Smooth muscle cell (in vitro differentiated cells): Measurements from ENCODE around the gene TGFBRAP1. TPM values are rescaled to one million over a fixed set of nuclear protein-coding genes. Genes with fewer than 3 reads are reported as not detected.
A peak's percentile ranks its signal among the peaks of the same experiment; 100 is the strongest.
"Not testable (repeated sequence)": the region's sequence is repeated elsewhere in the genome, so short reads cannot be mapped to it uniquely, and the experiment has no call there.

ENCODE experiments used
- DNase-seq: peaks from one replicate; lab custom pipeline; 2025; ENCODE audit not compliant: unreplicated experiment; lab: John Stamatoyannopoulos, UW
- H2AFZ ChIP-seq: fragments of 200-600 bp; sonication (generic); 2 replicates; pipeline ENCODE4 v1.6.0; 2016; ENCODE audit warnings: antibody characterized with exemption, low read depth, mild to moderate bottlenecking
- H3F3A ChIP-seq: fragments of 200-600 bp; sonication (generic); 2 replicates; pipeline ENCODE4 v1.6.0; 2017; ENCODE audit warnings: antibody characterized with exemption, low read depth
- H3K27ac ChIP-seq: fragments of 200-600 bp; sonication (generic); 2 replicates; pipeline ENCODE4 v1.5.1; 2016; ENCODE audit warnings: low read depth, mild to moderate bottlenecking
- H3K27me3 ChIP-seq: fragments of 200-600 bp; sonication (generic); 2 replicates; pipeline ENCODE4 v1.6.1; 2016; ENCODE audit warnings: low read depth, mild to moderate bottlenecking
- H3K36me3 ChIP-seq: fragments of 200-600 bp; sonication (generic); 2 replicates; pipeline ENCODE4 v1.5.1; 2016; ENCODE audit warnings: low read depth
- H3K4me1 ChIP-seq: fragments of 200-600 bp; sonication (generic); 2 replicates; pipeline ENCODE4 v1.5.1; 2016; ENCODE audit warnings: low read depth
- H3K4me2 ChIP-seq: fragments of 200-600 bp; sonication (generic); 2 replicates; pipeline ENCODE4 v1.6.0; 2016; ENCODE audit warnings: mild to moderate bottlenecking
- H3K4me3 ChIP-seq: fragments of 200-600 bp; sonication (generic); 2 replicates; pipeline ENCODE4 v1.5.1; 2016; ENCODE audit warnings: mild to moderate bottlenecking
- H3K79me2 ChIP-seq: fragments of 200-600 bp; sonication (generic); 2 replicates; pipeline ENCODE4 v1.6.0; 2016; ENCODE audit warnings: low read depth, mild to moderate bottlenecking
- H3K9ac ChIP-seq: fragments of 200-600 bp; sonication (generic); 2 replicates; pipeline ENCODE4 v1.6.0; 2016; ENCODE audit warnings: low read depth
- H3K9me3 ChIP-seq: fragments of 200-600 bp; sonication (generic); replicated peaks from 2 replicates; pipeline ENCODE4 v1.5.1; 2016; ENCODE audit warnings: low read depth
- H4K20me1 ChIP-seq: fragments of 200-600 bp; sonication (generic); 2 replicates; pipeline ENCODE4 v1.6.0; 2016; ENCODE audit warnings: low read depth
- WGBS: methylation state at CpG from one replicate; pipeline ENCODE4 v1.1.7; 2016; ENCODE audit warnings: low lambda C conversion rate; 5-methylcytosine and 5-hydroxymethylcytosine counted together
- polyA plus RNA-seq: library from polyadenylated mRNA; unstranded; fragments of >200 nt; fragmentation: Nextera tagmentation; extraction: Ambion mirVana; gene quantifications from 2 replicates; pipeline ENCODE4 v1.2.1, GENCODE V29; 2016
- total RNA-seq: library from RNA; depleted of rRNA; stranded (reverse); fragments of >200 nt; gene quantifications from 2 replicates; pipeline ENCODE4 v1.2.3, GENCODE V29; 2014
- TF ChIP-seq, protein P1 (sequence below): fragments of 200-600 bp; sonication (generic); IDR thresholded peaks from 2 replicates; pipeline ENCODE4 v1.5.1; 2017; ENCODE audit warnings: borderline replicate concordance, mild to moderate bottlenecking, antibody characterized with exemption; ENCODE audit not compliant: insufficient read depth, poor library complexity, severe bottlenecking

The TGFBRAP1 gene
- total and polyA plus RNA-seq, 2 experiments from 2014 or later: 8.9 to 10.5 TPM

- H3K79me2 ChIP-seq: peaks cover 39% of the 10 kb centered on the region
- peak overlapping the region; percentile 99 for H3K27ac ChIP-seq
- no peak overlapping the region for H2AFZ ChIP-seq
- no peaks in the 10 kb centered on the region for H4K20me1 ChIP-seq
- H3K4me3 ChIP-seq: peak overlapping the region; percentile 60
- H3K27me3 ChIP-seq: no peaks in the 10 kb centered on the region
- peak overlapping the region; percentile 50 for H3K9ac ChIP-seq
- no peak for DNase-seq
- no peaks in the 10 kb centered on the region for H3K9me3 ChIP-seq
- TF ChIP-seq, protein P1, sequence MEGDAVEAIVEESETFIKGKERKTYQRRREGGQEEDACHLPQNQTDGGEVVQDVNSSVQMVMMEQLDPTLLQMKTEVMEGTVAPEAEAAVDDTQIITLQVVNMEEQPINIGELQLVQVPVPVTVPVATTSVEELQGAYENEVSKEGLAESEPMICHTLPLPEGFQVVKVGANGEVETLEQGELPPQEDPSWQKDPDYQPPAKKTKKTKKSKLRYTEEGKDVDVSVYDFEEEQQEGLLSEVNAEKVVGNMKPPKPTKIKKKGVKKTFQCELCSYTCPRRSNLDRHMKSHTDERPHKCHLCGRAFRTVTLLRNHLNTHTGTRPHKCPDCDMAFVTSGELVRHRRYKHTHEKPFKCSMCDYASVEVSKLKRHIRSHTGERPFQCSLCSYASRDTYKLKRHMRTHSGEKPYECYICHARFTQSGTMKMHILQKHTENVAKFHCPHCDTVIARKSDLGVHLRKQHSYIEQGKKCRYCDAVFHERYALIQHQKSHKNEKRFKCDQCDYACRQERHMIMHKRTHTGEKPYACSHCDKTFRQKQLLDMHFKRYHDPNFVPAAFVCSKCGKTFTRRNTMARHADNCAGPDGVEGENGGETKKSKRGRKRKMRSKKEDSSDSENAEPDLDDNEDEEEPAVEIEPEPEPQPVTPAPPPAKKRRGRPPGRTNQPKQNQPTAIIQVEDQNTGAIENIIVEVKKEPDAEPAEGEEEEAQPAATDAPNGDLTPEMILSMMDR: no peak
- 70% methylated on average over 16 of the region's 16 CpGs for WGBS
- H3K36me3 ChIP-seq: no peaks in the 10 kb centered on the region
- peak overlapping the region; percentile 91 for H3K4me2 ChIP-seq
- peaks cover 14% of the 10 kb centered on the region for H3F3A ChIP-seq
- H3K4me1 ChIP-seq: peaks cover 23% of the 10 kb centered on the region
Measured at GRCh38 chr2:105328281-105329196, 996 bp downstream of the TGFBRAP1 start.

GRCh38 chr2:105327690-105328089 is 1.8 kb downstream of the TGFBRAP1 start:
- H3K4me3 ChIP-seq: no peak overlapping the region
- peaks cover 47% of the 10 kb centered on the region for H3K79me2 ChIP-seq
- peak overlapping the region; percentile 99 for H3K27ac ChIP-seq
- no peak for DNase-seq
- no peak overlapping the region for H2AFZ ChIP-seq
- no peaks in the 10 kb centered on the region for H3K27me3 ChIP-seq
- WGBS: 86% methylated on average over 2 of the region's 2 CpGs
- no peaks in the 10 kb centered on the region for H3K9me3 ChIP-seq
- no peaks in the 10 kb centered on the region for H3K36me3 ChIP-seq
- H3K4me1 ChIP-seq: peaks cover 23% of the 10 kb centered on the region
- H3K9ac ChIP-seq: no peak overlapping the region
- peaks cover 14% of the 10 kb centered on the region for H3F3A ChIP-seq
- peak overlapping the region; percentile 91 for H3K4me2 ChIP-seq
- H4K20me1 ChIP-seq: no peaks in the 10 kb centered on the region
- TF ChIP-seq, protein P1: no peak

DNA sequence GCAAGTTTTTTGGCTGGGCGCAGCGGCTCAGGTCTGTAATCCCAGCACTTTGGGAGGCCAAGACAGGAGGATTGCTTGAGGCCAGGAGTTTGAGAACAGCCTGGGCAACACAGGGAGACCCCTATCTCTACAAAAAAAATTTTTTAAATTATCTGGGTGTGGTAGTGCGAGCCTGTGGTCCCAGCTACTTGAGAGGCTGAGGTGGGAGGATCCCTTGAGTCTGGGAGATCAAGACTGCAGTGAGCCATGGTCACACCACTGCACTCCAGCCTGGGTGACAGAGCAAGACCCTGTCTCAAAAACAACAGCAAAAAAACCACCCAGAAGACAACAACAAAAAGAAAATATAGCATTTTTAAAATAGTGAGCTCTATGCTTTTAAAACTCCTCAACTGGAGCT is 2.3 kb downstream of the TGFBRAP1 start:
- H4K20me1 ChIP-seq, H3K4me3 ChIP-seq, DNase-seq, H3K9me3 ChIP-seq, H2AFZ ChIP-seq, H3K36me3 ChIP-seq, H3K27me3 ChIP-seq, H3K9ac ChIP-seq: not testable (repeated sequence)
- H3K79me2 ChIP-seq: peaks cover 51% of the 10 kb centered on the region
- H3K27ac ChIP-seq: peak overlapping the region; percentile 99
- H3F3A ChIP-seq: peaks cover 14% of the 10 kb centered on the region
- peaks cover 23% of the 10 kb centered on the region for H3K4me1 ChIP-seq
- 98% methylated on average over 3 of the region's 3 CpGs for WGBS
- peak overlapping the region; percentile 39 for H3K4me2 ChIP-seq

- H4K20me1 ChIP-seq: peaks cover 13% of the 10 kb centered on the region
- peak overlapping the region; percentile 80 for H3K4me2 ChIP-seq
- H3F3A ChIP-seq: peaks cover 14% of the 10 kb centered on the region
- peak overlapping the region; percentile 99 for H3K27ac ChIP-seq
- H2AFZ ChIP-seq: no peak overlapping the region
- DNase-seq: no peak
- WGBS: 34% methylated on average over 3 of the region's 3 CpGs
- no peak overlapping the region for H3K4me3 ChIP-seq
- H3K9me3 ChIP-seq: no peaks in the 10 kb centered on the region
- no peaks in the 10 kb centered on the region for H3K27me3 ChIP-seq
- peak overlapping the region; percentile 91 for H3K9ac ChIP-seq
- H3K4me1 ChIP-seq: peaks cover 25% of the 10 kb centered on the region
- no peaks in the 10 kb centered on the region for H3K36me3 ChIP-seq
- H3K79me2 ChIP-seq: peaks cover 68% of the 10 kb centered on the region
- TF ChIP-seq, protein P1: no peak
Measured at GRCh38 chr2:105325389-105325963, 4.1 kb downstream of the TGFBRAP1 start.
